Heart left ventricle (tissue), 16 donors: ENCODE measurements around the gene MYO16. TPM values are rescaled to one million over a fixed set of nuclear protein-coding genes. Genes with fewer than 3 reads are reported as not detected.

ENCODE experiments used
- ATAC-seq, 4 donors: fragments of 200-7000 bp; cut with Tn5 transposase; one replicate each; pipeline ENCODE4 v1.9.1; 2020 to 2022; ENCODE audit warnings: moderate library complexity in 4 of 4, mild to moderate bottlenecking in 3 of 4, moderate number of reproducible peaks in 1 of 4
- DNase-seq, 5 donors: peaks; one replicate each; pipeline ENCODE4 v3.0.0-alpha.2; 2020
- H3K27ac ChIP-seq, 12 donors: fragments of 200-600 bp; sonication (generic) in 4 of 12; one replicate each; pipeline versions ENCODE4 v1.5.0 to v1.8.0; 2016 to 2022; ENCODE audit warnings: mild to moderate bottlenecking in 2 of 12
- H3K27me3 ChIP-seq, 9 donors: fragments of 200-600 bp; sonication (generic) in 2 of 9; one replicate each; pipeline versions ENCODE4 v1.5.1 to v1.8.0; 2016 to 2022; ENCODE audit warnings: mild to moderate bottlenecking in 3 of 9
- H3K36me3 ChIP-seq, 9 donors: fragments of 200-600 bp; sonication (generic) in 2 of 9; one replicate each; pipeline versions ENCODE4 v1.5.0 to v1.8.0; 2018 to 2022; ENCODE audit warnings: mild to moderate bottlenecking in 2 of 9
- H3K4me1 ChIP-seq, 12 donors: fragments of 200-600 bp; sonication (generic) in 4 of 12; one replicate each; pipeline versions ENCODE4 v1.5.0 to v1.8.0; 2016 to 2022; ENCODE audit warnings: mild to moderate bottlenecking in 3 of 12
- H3K4me3 ChIP-seq, 12 donors: fragments of 200-600 bp; sonication (generic) in 4 of 12; one replicate each; pipeline versions ENCODE4 v1.5.0 to v1.8.0; 2017 to 2022; ENCODE audit warnings: mild to moderate bottlenecking in 9 of 12, moderate library complexity in 4 of 12
- H3K9me3 ChIP-seq, 12 donors: fragments of 200-600 bp; sonication (generic) in 4 of 12; one replicate each; pipeline versions ENCODE4 v1.5.0 to v1.8.0; 2016 to 2022; ENCODE audit warnings: mild to moderate bottlenecking in 1 of 12
- POLR2A ChIP-seq, 2 donors: fragments of 450-650 bp; IDR thresholded peaks; one replicate each; pipeline ENCODE4 v1.6.1; 2017; ENCODE audit warnings: antibody characterized with exemption in 2 of 2, mild to moderate bottlenecking in 2 of 2, moderate library complexity in 2 of 2
- WGBS, 4 donors: extraction: QIAGEN DNeasy Blood & Tissue Kit in 2 of 4; methylation state at CpG; one replicate each; pipeline versions ENCODE4 v1.1.5 to v1.1.7; 2013 to 2018; 5-methylcytosine and 5-hydroxymethylcytosine counted together
- intact Hi-C, 10 donors: fragments of 100-400 bp; cut with DNase I; formaldehyde crosslinking; loops; one replicate each; pipeline versions ENCODE4 v1.11.1 to v1.14.2; 2022
- polyA plus RNA-seq, 2 donors: library from polyadenylated mRNA; stranded (reverse); fragments of 200-250 nt; gene quantifications; one replicate each; pipeline ENCODE4 v1.2.3, GENCODE V29; 2013
- total RNA-seq, 9 donors: library from RNA; depleted of rRNA in 2 of 9; stranded (reverse); fragments of >200 nt in 2 of 9; fragmentation: NEBNext Ultra II Directional in 3 of 9; extraction: Animal tissue kit (Norgen Biotek cat#: 25700) in 3 of 9; gene quantifications; one replicate each; pipeline versions ENCODE4 v1.1.0 to v1.2.4, GENCODE V29; 2016 to 2023
- TF ChIP-seq, protein P1 (sequence below), 12 donors: fragments of 200-600 bp; sonication (generic) in 4 of 12; IDR thresholded peaks; one replicate each; pipeline versions ENCODE4 v1.5.0 to v1.8.0; 2018 to 2022; ENCODE audit warnings: antibody characterized with exemption in 12 of 12, mild to moderate bottlenecking in 5 of 12
- donor health status: ischemic (EF 13 %, LVEDD 7.1; RV severe dilation, severe dysfunction).
- donor health status: healthy with polysubstance abuse.
- donor health status: DM: no; HTN: yes; CAD: no.
- donor health status: DM: no; HTN: no; CAD: no.
- donor health status: ischemic (EF 25% LVEDD 6.9; RV normal size, moderate dysfunction).
- donor health status: ischemic (EF 25% LVEDD 5.7; RV mildly dilated, moderate dysfunction).
- donor health status: healthy.
- donor health status: DM: yes; HTN: yes; CAD: no.
- donor health status: ischemic (EF 35%, LVEDD 5.7; RV mildly dilated, moderate dysfunction).
- donor health status: nonischemic (EF 11% LVEDD 7.7; RV severe dilation, severe dysfunction).
- donor health status: DM: yes; HTN: yes; CAD: no.
- donor health status: PGD.
- donor health status: ischemic (EF 29% LVEDD 5.4; RV normal size, mild dysfunction).
- donor health status: nonischemic (EF 23%, LVEDD 6.1; RV moderate dilation, normal function).

The MYO16 gene
- total and polyA plus RNA-seq, 11 donors = 0.16 to 5.2 (median 0.81) TPM

DNA sequence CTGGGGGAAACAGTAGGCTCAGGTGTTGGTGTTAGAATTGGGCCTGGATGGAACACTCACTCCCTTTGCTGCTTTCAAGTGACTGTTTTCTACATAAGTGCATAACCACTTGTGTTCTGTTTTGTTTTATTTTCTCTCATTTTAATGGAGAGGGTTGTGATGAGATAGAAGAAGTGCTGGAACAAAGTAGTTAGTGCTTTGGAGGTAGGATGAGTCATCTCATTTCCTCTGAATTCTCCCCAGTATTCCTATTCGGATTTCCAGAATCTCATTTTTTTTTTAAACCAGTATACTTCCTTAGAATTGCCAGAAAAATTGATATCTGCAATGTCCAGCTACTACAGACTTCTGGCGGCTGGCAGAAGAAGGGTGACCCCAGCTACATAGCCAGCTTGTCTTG, 575.9 kb downstream of the MYO16 start:
- no peak overlapping the region for H3K4me3 ChIP-seq
- WGBS, 4 donors = 67 to 74% (median 72%) methylated on average over 2 of the region's 2 CpGs
- DNase-seq (no peak), ATAC-seq (no peak)
- intact Hi-C loops = no loop called here
- no peak for TF ChIP-seq POLR2A (IDR thresholded peaks at IDR 0.05)
- TF ChIP-seq, protein P1, sequence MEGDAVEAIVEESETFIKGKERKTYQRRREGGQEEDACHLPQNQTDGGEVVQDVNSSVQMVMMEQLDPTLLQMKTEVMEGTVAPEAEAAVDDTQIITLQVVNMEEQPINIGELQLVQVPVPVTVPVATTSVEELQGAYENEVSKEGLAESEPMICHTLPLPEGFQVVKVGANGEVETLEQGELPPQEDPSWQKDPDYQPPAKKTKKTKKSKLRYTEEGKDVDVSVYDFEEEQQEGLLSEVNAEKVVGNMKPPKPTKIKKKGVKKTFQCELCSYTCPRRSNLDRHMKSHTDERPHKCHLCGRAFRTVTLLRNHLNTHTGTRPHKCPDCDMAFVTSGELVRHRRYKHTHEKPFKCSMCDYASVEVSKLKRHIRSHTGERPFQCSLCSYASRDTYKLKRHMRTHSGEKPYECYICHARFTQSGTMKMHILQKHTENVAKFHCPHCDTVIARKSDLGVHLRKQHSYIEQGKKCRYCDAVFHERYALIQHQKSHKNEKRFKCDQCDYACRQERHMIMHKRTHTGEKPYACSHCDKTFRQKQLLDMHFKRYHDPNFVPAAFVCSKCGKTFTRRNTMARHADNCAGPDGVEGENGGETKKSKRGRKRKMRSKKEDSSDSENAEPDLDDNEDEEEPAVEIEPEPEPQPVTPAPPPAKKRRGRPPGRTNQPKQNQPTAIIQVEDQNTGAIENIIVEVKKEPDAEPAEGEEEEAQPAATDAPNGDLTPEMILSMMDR (IDR thresholded peaks at IDR 0.05) = no peak
- no peaks in the 10 kb centered on the region for H3K27me3 ChIP-seq
- H3K27ac ChIP-seq = no peak overlapping the region
- no peaks in the 10 kb centered on the region for H3K36me3 ChIP-seq
- H3K9me3 ChIP-seq = no peaks in the 10 kb centered on the region
- H3K4me1 ChIP-seq = peaks cover 0 to 3% (median 0%) of the 10 kb centered on the region in 12 donors

DNA sequence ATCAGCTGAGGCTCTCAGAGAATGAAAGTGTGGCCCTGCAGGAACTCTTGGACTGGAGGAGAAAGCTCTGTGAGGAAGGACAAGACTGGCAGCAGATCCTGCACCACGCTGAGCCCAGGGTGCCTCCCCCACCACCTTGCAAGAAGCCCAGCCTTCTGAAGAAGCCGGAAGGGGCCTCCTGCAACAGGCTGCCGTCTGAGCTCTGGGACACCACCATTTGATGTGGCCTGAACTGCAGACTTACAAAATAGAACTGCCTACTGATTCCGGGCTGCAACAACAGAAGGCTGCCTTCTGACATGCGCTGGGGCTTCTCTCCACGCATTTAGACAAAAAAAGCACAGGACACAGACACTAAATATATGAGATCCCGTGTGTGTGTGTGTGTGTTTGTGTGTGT, 577.2 kb downstream of the MYO16 start:
- H3K27me3 ChIP-seq = no peaks in the 10 kb centered on the region
- no peaks in the 10 kb centered on the region for H3K9me3 ChIP-seq
- H3K4me3 ChIP-seq = no peak overlapping the region
- no peak overlapping the region for H3K27ac ChIP-seq
- TF ChIP-seq, protein P1 (IDR thresholded peaks at IDR 0.05) = no peak
- TF ChIP-seq POLR2A (IDR thresholded peaks at IDR 0.05) = no peak
- no peak for ATAC-seq
- no peak for DNase-seq
- WGBS, 4 donors = 71 to 84% (median 81%) methylated on average over 7 of the region's 7 CpGs
- no peaks in the 10 kb centered on the region for H3K36me3 ChIP-seq
- intact Hi-C loops = no loop called here
- peaks cover 0 to 3% (median 0%) of the 10 kb centered on the region in 12 donors for H3K4me1 ChIP-seq

DNA sequence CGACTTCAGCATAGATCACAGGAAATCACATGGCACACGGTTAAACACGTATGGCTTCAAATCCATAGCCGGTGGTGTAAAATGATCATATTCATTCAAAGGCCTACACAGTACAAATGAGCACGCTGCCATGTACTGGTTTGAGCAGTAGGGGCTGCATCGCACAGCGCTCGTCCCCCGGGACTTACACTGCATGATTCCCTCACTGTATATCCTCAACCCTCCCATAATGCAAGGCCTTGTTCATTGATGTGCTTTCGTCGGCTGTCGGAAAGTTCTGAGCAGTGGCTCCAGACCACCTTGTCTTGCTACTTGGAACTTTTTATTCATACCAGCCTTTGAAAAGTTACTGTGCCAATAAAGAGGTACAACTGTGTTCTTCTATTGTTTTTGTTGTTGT, 578.2 kb downstream of the MYO16 start:
- intact Hi-C loops = no loop called here
- DNase-seq = no peak

GRCh38 chr13:109208522-109208921, 579.1 kb downstream of the MYO16 start:
- no peak overlapping the region for H3K4me3 ChIP-seq
- WGBS, 4 donors = 63 to 82% (median 71%) methylated on average over 5 of the region's 5 CpGs
- no peak for TF ChIP-seq POLR2A (IDR thresholded peaks at IDR 0.05)
- TF ChIP-seq, protein P1 (IDR thresholded peaks at IDR 0.05) = no peak
- H3K36me3 ChIP-seq = no peaks in the 10 kb centered on the region
- peaks cover 0 to 3% (median 0%) of the 10 kb centered on the region in 12 donors for H3K4me1 ChIP-seq
- no peak for DNase-seq
- H3K9me3 ChIP-seq = no peaks in the 10 kb centered on the region
- intact Hi-C loops = no loop called here
- no peaks in the 10 kb centered on the region for H3K27me3 ChIP-seq
- no peak for ATAC-seq
- H3K27ac ChIP-seq = no peak overlapping the region

More for the DNA sequence above, 578.2 kb downstream of the MYO16 start:
- no peak for TF ChIP-seq POLR2A (IDR thresholded peaks at IDR 0.05)
- TF ChIP-seq, protein P1 (IDR thresholded peaks at IDR 0.05) = no peak
- Histone ChIP-seq H3K27ac (no peak overlapping the region), H3K9me3 (no peaks in the 10 kb centered on the region), H3K4me1 (peaks cover 0 to 3% (median 0%) of the 10 kb centered on the region in 12 donors), H3K27me3 (no peaks in the 10 kb centered on the region), H3K36me3 (no peaks in the 10 kb centered on the region), H3K4me3 (no peak overlapping the region)
- no peak for ATAC-seq
- WGBS, 4 donors = 91 to 99% (median 94%) methylated on average over 12 of the region's 12 CpGs
